ENCODE data around the gene TSC22D1. TPM values are rescaled to one million over a fixed set of nuclear protein-coding genes. Genes with fewer than 3 reads are reported as not detected.

The TSC22D1 gene
- total RNA-seq, 2 donors from 2014 or later = 95.9 to 107 TPM

GRCh38 chr13:44396701-44397580 lies 179.2 kb downstream of the TSC22D1 start:
- Histone ChIP-seq H3K4me3 (ENCODE audit: low read length) (peak overlapping the region; percentile 66), H3K9ac (ENCODE audit: extremely low read depth, low read length, poor library complexity, severe bottlenecking) (peak overlapping the region; percentile 52), H3K36me3 (ENCODE audit: control insufficient read depth, insufficient read depth, low read length) (no peaks in the 10 kb centered on the region), H3K27ac (ENCODE audit: low read depth, low read length) (peak overlapping the region; percentile 84), H3K27me3 (ENCODE audit: control insufficient read depth, insufficient read depth, low read length, poor library complexity, severe bottlenecking) (peaks cover 9% of the 10 kb centered on the region), H3K4me1 (ENCODE audit: control insufficient read depth, insufficient read depth, low read length) (peaks cover 14% of the 10 kb centered on the region), H3K9me3 (ENCODE audit: control insufficient read depth, low read length) (no peaks in the 10 kb centered on the region)
- H3K4me3 Mint-ChIP-seq = peak overlapping the region; percentile 30
- H3K27me3 Mint-ChIP-seq (ENCODE audit: insufficient read depth) = peaks cover 16% of the 10 kb centered on the region
- H3K9me3 Mint-ChIP-seq = no peaks in the 10 kb centered on the region
- DNase-seq = peak; percentile 83
- no peaks in the 10 kb centered on the region for H3K36me3 Mint-ChIP-seq (ENCODE audit: low read depth)
- no peak for TF ChIP-seq CTCF (conservative IDR thresholded peaks at IDR 0.05)
- WGBS, 2 experiments (ENCODE audit: insufficient coverage in 1 of 2, insufficient read length in 1 of 2) = 58 to 63% methylated on average over 16 to 26 of the region's 26 CpGs
- H3K4me1 Mint-ChIP-seq = peaks cover 66% of the 10 kb centered on the region
- H3K27ac Mint-ChIP-seq = peak overlapping the region; percentile 86

DNA sequence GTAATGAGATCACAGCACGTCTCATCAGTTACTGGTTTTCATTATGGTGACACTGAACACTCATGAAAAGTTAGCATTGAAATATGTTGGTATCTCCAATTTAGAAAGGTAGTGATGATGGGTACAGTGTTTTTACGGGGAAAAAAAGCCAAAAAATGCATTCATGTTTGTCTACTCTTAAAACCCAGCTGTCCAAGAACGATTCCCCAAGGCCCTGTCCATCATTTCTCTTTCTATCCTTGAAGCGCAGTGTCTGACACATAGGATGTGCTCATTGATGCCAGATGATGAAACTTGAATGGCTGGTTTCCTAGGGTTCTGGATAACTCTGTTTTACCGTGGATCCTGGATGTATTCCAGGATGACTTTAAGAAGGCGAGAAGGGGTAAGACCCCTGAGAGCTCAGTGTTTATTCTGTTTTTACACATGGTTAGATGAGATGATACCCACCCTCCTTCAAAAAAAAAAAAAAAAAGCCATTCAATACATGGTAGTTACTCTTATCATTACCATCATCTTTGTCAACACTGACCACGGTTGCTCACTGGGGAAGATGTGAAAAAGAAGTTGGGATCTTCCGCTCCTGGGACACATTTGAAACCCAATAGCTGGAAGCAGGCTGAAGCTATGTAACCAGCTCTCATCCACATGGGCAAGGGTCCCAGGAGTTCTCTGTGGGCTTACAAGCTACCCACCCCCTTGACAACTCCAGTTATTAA lies 180.0 kb downstream of the TSC22D1 start:
- Histone ChIP-seq H3K9ac (ENCODE audit: extremely low read depth, low read length, poor library complexity, severe bottlenecking) (peak overlapping the region; percentile 52), H3K9me3 (ENCODE audit: control insufficient read depth, low read length) (no peaks in the 10 kb centered on the region), H3K36me3 (ENCODE audit: control insufficient read depth, insufficient read depth, low read length) (no peaks in the 10 kb centered on the region), H3K4me1 (ENCODE audit: control insufficient read depth, insufficient read depth, low read length) (peaks cover 14% of the 10 kb centered on the region), H3K27ac (ENCODE audit: low read depth, low read length) (peak overlapping the region; percentile 84), H3K27me3 (ENCODE audit: control insufficient read depth, insufficient read depth, low read length, poor library complexity, severe bottlenecking) (peaks cover 9% of the 10 kb centered on the region), H3K4me3 (ENCODE audit: low read length) (peak overlapping the region; percentile 66)
- no peak for TF ChIP-seq CTCF (conservative IDR thresholded peaks at IDR 0.05)
- DNase-seq = no peak
- Mint-ChIP-seq H3K27me3 (ENCODE audit: insufficient read depth) (peaks cover 16% of the 10 kb centered on the region), H3K4me3 (peak overlapping the region; percentile 30), H3K36me3 (ENCODE audit: low read depth) (no peaks in the 10 kb centered on the region), H3K9me3 (no peaks in the 10 kb centered on the region), H3K27ac (peak overlapping the region; percentile 86), H3K4me1 (peaks cover 62% of the 10 kb centered on the region)
- WGBS, 2 experiments (ENCODE audit: insufficient coverage in 1 of 2, insufficient read length in 1 of 2) = 72 to 96% methylated on average over 4 to 8 of the region's 8 CpGs

- Mint-ChIP-seq H3K4me3 (no peak overlapping the region), H3K4me1 (peaks cover 60% of the 10 kb centered on the region), H3K27me3 (ENCODE audit: insufficient read depth) (peaks cover 15% of the 10 kb centered on the region), H3K27ac (no peak overlapping the region), H3K36me3 (ENCODE audit: low read depth) (no peaks in the 10 kb centered on the region), H3K9me3 (no peaks in the 10 kb centered on the region)
- Histone ChIP-seq H3K27me3 (ENCODE audit: control insufficient read depth, insufficient read depth, low read length, poor library complexity, severe bottlenecking) (peaks cover 9% of the 10 kb centered on the region), H3K4me1 (ENCODE audit: control insufficient read depth, insufficient read depth, low read length) (peaks cover 16% of the 10 kb centered on the region), H3K4me3 (ENCODE audit: low read length) (no peak overlapping the region), H3K9me3 (ENCODE audit: control insufficient read depth, low read length) (no peaks in the 10 kb centered on the region), H3K9ac (ENCODE audit: extremely low read depth, low read length, poor library complexity, severe bottlenecking) (no peak overlapping the region), H3K27ac (ENCODE audit: low read depth, low read length) (no peak overlapping the region), H3K36me3 (ENCODE audit: control insufficient read depth, insufficient read depth, low read length) (no peaks in the 10 kb centered on the region)
- no peak for DNase-seq
- no peak for TF ChIP-seq CTCF (conservative IDR thresholded peaks at IDR 0.05)
Measured at GRCh38 chr13:44394658-44395057, 181.5 kb downstream of the TSC22D1 start.
